ENCODE measurements around the gene ELK1. TPM values are rescaled to one million over a fixed set of nuclear protein-coding genes. Genes with fewer than 3 reads are reported as not detected.

The ELK1 gene
- total and polyA plus RNA-seq, 2 of the 8 experiments (the other 6 are each of a cell fraction or from before 2014, with no cell fraction given) = 31.9 to 42.2 TPM

DNA sequence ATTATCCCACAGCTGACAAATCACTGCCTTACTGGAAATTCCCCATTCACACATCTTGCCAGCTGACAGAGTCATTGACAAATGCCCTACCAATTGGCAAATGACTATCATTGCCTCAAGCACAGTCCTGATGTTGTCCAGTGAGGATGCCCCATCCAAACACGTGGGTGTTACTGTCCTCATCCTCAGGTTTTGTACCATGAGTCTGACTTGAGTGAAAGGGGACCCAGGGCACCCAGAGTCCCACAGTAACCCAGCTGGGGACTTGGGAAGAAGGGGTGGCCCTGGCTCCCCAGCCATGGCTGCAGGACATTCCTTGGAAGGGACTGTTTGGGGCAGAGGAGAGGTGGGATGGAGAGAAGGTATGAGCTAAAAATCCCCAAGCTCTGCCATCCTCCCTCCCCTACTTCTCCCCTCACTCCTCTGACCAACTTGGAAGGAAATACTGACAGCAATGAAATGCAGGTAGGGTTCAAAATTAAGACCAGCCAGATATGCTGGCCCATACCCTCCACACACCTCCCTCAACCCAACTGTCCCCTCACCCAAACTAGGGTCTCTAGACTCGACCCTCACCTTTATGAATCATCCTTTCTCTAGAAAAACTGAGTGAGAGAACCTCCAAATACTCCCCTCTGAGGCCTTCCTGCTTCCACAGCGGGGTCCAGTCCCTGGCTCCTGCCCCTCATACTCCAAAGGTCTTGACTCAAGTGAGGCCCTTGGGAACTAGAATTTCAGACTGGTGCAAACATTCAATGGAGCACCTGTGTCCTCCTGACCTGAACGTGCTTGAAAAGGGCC is 63.1 kb downstream of the ELK1 start:
- H3K14ac ChIP-seq (ENCODE audit: insufficient read length) = no peak overlapping the region
- H3K23me2 ChIP-seq (ENCODE audit: low read depth, low read length) = no peaks in the 10 kb centered on the region; the same call in 1 of the 2 replicates
- no peak overlapping the region for H3K4ac ChIP-seq (replicated peaks; ENCODE audit: insufficient read length, low read depth, low read length)
- H3K23ac ChIP-seq (ENCODE audit: insufficient read length) = no peak overlapping the region
- H3K36me3 ChIP-seq (ENCODE audit: control insufficient read depth in 2 of 4, insufficient read depth in 4 of 4, low read length in 3 of 4) = no peaks in the 10 kb centered on the region; a peak in 1 of 8 replicates
- H2BK5ac ChIP-seq (ENCODE audit: low read depth, low read length) = no peak overlapping the region
- H3K27ac ChIP-seq (ENCODE audit: low read depth, low read length) = no peak overlapping the region
- H3K4me1 ChIP-seq (replicated peaks in 1 of 4; ENCODE audit: control insufficient read depth in 3 of 4, insufficient read depth in 4 of 4, low read length in 3 of 4) = peaks cover 0 to 2% (median 0%) of the 10 kb centered on the region in 4 experiments; a peak in 2 of 7 replicates
- no peak for FAIRE-seq
- H2BK15ac ChIP-seq (ENCODE audit: low read length) = no peak overlapping the region
- H3K4me3 ChIP-seq (ENCODE audit: extremely low read depth in 1 of 4, insufficient read depth in 2 of 4, low read depth in 3 of 4, low read length in 4 of 4) = no peak overlapping the region
- H3K9me3 ChIP-seq (ENCODE audit: insufficient read depth in 2 of 2, low read depth in 1 of 2, low read length in 1 of 2) = no peaks in the 10 kb centered on the region
- H3K4me2 ChIP-seq (ENCODE audit: insufficient read depth in 1 of 2, low read depth in 2 of 2, low read length in 2 of 2) = no peak overlapping the region
- H3K79me2 ChIP-seq (ENCODE audit: control insufficient read depth in 1 of 2, insufficient read depth in 2 of 2, low read length in 2 of 2) = no peaks in the 10 kb centered on the region
- no peak overlapping the region for H2BK20ac ChIP-seq (ENCODE audit: low read length)
- ChIA-PET CTCF (ENCODE audit: partially characterized antibody) (interaction anchor here (0.7 kb wide), 1 partner anchor 19 kb away, joined by 3 read pairs; no protein-coding TSS in a partner anchor), POLR2A (ENCODE audit: partially characterized antibody) (no interaction called here)
- H2AK5ac ChIP-seq (ENCODE audit: low read depth, low read length) = no peak overlapping the region
- H4K91ac ChIP-seq (replicated peaks; ENCODE audit: insufficient read length, low read length) = no peak overlapping the region
- no peak overlapping the region for H2BK120ac ChIP-seq (replicated peaks; ENCODE audit: low read depth, low read length)
- TF ChIP-seq JUN (IDR thresholded peaks at IDR 0.05; ENCODE audit: low read depth, low read length) (no peak), BCL11A (IDR thresholded peaks at IDR 0.05; ENCODE audit: low read depth in 2 of 2, low read length in 2 of 2) (no peak), SP4 (IDR thresholded peaks at IDR 0.05; ENCODE audit: low read length) (no peak), HDAC2 (IDR thresholded peaks at IDR 0.05; ENCODE audit: borderline replicate concordance in 1 of 2, low read depth in 2 of 2, low read length in 2 of 2) (no peak), CHD2 (IDR thresholded peaks at IDR 0.05; ENCODE audit: low read length) (no peak), SAP30 (IDR thresholded peaks at IDR 0.05; ENCODE audit: insufficient read depth, insufficient replicate concordance, low read length) (no peak)
- TF ChIP-seq, protein P1, sequence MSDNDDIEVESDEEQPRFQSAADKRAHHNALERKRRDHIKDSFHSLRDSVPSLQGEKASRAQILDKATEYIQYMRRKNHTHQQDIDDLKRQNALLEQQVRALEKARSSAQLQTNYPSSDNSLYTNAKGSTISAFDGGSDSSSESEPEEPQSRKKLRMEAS (IDR thresholded peaks at IDR 0.05) = no peak
- H2BK12ac ChIP-seq (ENCODE audit: low read depth, low read length) = no peak overlapping the region
- H2AFZ ChIP-seq (ENCODE audit: low read length) = no peak overlapping the region
- no peak overlapping the region for H3K56ac ChIP-seq (replicated peaks; ENCODE audit: insufficient read length, low read depth, low read length)
- no peaks in the 10 kb centered on the region for H3K27me3 ChIP-seq (replicated peaks in 1 of 4; ENCODE audit: control insufficient read depth in 3 of 4, extremely low read depth in 1 of 4, insufficient read depth in 3 of 4, low read length in 3 of 4)
- 59% methylated on average over 3 of the region's 4 CpGs; no CpG with 5 or more reads in 1 of the 2 experiments for WGBS, 2 experiments (ENCODE audit: extremely low coverage in 1 of 2, insufficient coverage in 1 of 2, insufficient read length in 1 of 2, insufficient replicate concordance in 2 of 2, low coverage in 1 of 2, low lambda C conversion rate in 2 of 2, missing lambda C conversion rate in 1 of 2)
- H3K18ac ChIP-seq (ENCODE audit: extremely low read depth, low read length) = no peak overlapping the region
- no peak overlapping the region for H4K8ac ChIP-seq (ENCODE audit: extremely low read depth, insufficient read depth, low read length)
- no peaks in the 10 kb centered on the region for H4K20me1 ChIP-seq (replicated peaks in 1 of 2; ENCODE audit: control insufficient read depth in 1 of 2, insufficient read depth in 2 of 2, low read length in 2 of 2)
- H3K9ac ChIP-seq (replicated peaks in 1 of 4; ENCODE audit: extremely low read depth in 1 of 4, low read depth in 3 of 4, low read length in 3 of 4) = no peak overlapping the region
- H3K79me1 ChIP-seq (ENCODE audit: low read depth, low read length) = no peaks in the 10 kb centered on the region
- no peak overlapping the region for H4K5ac ChIP-seq (ENCODE audit: insufficient read length, low read depth, low read length)
- DNase-seq (ENCODE audit: low read depth in 1 of 2, low spot score in 2 of 2) = no peak

Measured in H1 (cell line).